AG09319 (cell line): ENCODE data around the gene RPP25L.

Experiments used
- DNase-seq: peaks from one replicate; pipeline ENCODE4 v3.0.0-alpha.2; 2010; ENCODE audit warnings: low read depth; ENCODE audit errors: extremely low read depth
- TF ChIP-seq, protein P1 (sequence below): IDR thresholded peaks from 2 replicates; pipeline ENCODE4 v1.5.1; 2011; ENCODE audit warnings: low read depth, mild to moderate bottlenecking, inconsistent platforms, low read length, moderate library complexity

Gene RPP25L

DNA sequence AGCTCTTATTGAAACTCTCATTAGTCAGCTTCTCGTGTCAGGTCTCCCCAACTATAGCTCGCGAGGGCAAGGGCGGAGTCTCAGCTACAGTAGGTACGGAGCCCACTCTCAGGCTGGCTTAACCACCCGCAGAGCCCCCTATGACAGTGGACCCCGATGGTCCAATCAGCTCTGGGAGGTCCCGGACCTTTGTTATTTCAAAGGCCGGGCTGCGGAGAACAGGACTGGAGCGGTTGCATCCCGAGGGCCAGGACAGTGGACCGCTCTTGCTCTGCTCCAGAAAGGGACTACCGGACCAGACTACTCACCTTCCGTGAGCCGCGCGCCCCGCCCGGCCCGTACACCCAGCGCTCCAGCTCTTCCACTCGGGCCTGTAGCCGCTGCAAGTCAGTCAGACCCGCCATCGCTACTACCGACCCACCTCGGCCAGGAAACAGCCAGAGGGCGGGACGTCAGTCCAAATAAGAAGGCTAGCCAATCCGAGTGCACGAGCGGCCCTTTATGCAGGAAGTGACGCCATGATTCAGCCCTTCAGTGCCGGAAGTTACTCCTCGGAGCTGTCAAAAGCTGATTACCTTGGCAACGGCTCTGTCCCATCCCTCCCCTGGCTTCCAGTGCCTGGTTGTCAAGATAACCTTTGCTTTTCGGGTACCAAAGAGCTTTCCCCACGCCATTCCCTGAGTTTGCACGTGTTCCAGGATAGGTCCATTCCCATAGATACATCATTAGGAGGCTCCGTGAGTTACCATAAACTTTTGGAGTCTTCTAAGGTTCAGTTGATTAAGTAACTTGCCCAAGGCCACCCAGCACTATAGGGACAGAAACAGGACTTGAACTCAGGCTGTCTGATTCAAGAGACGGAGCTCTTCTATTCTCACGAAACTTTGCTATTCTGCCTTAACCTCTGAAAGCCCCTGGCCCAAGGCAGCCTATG lies 8.4 kb upstream of the RPP25L start, which contains the start of gene DCTN3:
Gene DCTN3 (minus strand): TSS at position 435 of the 934 bp plus-strand sequence. CDS start 31 bp downstream, at position 404.
- TF ChIP-seq, protein P1, sequence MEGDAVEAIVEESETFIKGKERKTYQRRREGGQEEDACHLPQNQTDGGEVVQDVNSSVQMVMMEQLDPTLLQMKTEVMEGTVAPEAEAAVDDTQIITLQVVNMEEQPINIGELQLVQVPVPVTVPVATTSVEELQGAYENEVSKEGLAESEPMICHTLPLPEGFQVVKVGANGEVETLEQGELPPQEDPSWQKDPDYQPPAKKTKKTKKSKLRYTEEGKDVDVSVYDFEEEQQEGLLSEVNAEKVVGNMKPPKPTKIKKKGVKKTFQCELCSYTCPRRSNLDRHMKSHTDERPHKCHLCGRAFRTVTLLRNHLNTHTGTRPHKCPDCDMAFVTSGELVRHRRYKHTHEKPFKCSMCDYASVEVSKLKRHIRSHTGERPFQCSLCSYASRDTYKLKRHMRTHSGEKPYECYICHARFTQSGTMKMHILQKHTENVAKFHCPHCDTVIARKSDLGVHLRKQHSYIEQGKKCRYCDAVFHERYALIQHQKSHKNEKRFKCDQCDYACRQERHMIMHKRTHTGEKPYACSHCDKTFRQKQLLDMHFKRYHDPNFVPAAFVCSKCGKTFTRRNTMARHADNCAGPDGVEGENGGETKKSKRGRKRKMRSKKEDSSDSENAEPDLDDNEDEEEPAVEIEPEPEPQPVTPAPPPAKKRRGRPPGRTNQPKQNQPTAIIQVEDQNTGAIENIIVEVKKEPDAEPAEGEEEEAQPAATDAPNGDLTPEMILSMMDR, result no peak
- peak; percentile 79 for DNase-seq

DNA sequence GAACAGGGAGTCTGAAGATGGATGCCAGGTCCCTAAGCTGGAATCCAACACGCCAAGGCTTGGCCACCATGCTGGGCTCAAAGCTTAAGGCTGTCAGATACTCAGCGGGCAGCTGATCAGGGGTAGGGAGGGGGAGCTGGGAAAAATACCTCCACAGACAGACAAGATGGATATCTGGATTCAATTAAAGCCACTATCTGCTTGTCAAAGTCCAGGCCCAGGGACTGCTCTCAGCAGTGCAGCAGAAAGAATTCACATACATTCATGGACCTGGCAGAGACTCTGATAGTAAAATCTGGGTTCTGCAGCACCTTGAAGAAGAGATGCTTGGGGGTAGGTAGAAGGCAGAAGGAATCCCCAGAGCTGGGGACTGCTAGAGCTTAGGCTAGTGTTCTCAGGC lies 3.2 kb upstream of the RPP25L start:
- TF ChIP-seq, protein P1, result no peak
- no peak for DNase-seq

DNA sequence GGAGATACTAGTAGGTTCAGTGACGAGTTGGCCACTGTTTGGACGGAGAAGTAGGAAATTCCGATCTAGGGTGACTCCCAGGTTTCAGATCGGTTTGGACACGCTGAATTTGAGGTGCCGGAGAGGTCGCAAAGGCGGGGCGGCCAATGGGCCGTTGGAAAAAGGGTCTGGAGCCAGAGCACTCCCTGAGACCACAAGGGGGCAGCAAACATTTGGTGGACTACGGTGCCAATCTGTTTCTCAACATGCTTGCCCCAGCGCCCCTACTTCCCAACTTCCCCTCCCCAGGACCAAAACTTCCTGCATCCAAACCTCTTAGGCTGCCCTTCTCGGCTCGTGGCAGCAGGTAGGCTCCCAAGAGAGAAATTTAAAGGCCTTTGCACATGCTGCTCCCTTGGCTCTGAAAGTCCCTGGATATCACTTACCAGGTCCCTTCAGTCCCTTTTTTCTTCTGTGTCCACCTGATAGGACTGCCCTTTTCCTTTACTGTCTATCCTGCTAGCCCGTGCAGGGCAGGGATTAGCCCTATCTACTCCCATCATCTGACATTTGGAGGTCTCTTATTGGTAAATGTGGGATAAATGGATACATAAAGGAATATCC lies 992 bp upstream of the RPP25L start:
- TF ChIP-seq, protein P1, result peak; percentile 90
- peak; percentile 38 for DNase-seq

DNA sequence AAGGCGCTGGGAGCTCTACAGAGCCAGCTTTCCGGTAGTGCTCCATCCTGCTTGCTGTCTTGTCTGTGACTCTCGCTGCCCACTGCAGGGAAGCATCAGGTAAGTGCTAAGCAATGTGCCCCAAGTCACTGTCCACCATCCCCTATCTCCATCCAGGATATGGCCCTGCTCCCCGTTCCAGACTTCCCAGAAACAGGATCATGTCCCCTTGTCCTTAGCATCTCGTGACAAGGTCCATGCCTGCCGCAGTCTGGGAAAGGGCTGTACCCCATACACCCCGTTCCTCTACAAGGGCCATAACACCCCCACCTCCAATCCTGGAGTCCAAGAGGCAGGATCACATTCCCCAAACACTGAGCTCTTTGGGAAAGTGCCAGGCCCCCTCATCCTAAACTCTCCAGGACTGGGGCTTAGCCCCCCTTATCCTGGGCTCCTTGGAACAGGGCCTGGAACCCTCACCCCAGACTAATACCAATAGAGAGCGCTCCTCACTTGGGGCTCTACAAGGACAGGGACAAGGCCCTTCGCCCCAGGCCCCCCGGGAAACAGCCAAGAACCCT lies 566 bp downstream of the RPP25L start:
- DNase-seq, result no peak
- TF ChIP-seq, protein P1, result no peak

DNA sequence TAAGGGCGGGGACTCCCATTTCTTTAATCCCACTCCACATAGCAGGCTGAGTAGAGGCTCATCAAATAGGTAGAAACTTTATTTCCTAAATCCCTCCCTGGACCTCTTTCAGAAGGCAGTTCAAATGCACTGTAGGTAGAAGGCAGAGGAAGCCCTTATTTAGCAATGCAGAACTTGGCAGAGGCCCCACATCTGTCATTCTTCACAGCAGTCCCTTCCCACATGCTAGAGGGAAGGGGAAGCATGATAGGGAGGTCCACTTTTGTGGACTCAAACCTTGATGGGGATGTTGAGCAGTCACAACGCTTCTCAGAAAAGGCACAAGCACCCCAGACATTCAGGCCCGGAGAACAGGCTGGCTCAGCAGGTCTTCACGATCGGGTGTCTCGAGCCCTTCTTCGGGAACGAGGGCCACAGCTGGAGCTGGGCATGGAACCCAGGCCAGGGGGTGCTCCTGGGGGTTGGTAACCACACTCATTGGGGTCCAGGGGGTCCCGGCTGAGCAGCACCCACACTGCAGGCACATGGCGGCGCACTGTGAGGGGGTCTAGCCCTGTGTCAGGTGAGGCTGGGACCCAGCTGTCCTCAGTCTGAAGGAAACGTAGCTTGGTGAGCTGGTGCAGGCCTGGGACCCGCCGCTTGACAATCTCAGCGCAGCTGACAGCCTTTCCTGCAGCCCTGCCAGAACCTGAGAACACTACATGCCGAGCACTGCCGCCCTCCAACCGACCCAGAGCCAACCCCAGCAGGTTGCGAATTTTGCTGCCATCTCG lies 1.3 kb downstream of the RPP25L start:
- DNase-seq, result no peak
- TF ChIP-seq, protein P1, result no peak

DNA sequence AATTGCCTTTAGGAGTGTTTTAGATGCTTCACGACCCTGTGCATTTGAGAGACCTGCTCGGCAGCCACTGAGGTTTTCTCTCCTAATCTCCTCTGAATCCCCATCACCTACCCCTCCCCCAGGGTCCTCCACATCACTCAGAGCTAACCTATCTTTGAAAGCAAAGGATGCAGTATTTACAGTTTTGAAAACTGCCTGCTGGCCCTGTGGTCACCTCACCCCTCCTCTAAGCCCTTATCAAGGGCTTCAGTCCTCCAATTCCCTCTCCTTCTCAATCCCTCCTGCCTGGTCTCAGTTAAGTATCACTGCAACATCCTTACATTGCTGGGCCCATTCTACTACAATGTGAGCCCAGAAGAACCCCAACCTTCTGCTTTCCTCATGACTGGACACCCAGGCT lies 4.6 kb downstream of the RPP25L start:
- DNase-seq, result no peak
- TF ChIP-seq, protein P1, result no peak
